ENCODE data around the gene ZNF48.

ZNF48 gene

DNA sequence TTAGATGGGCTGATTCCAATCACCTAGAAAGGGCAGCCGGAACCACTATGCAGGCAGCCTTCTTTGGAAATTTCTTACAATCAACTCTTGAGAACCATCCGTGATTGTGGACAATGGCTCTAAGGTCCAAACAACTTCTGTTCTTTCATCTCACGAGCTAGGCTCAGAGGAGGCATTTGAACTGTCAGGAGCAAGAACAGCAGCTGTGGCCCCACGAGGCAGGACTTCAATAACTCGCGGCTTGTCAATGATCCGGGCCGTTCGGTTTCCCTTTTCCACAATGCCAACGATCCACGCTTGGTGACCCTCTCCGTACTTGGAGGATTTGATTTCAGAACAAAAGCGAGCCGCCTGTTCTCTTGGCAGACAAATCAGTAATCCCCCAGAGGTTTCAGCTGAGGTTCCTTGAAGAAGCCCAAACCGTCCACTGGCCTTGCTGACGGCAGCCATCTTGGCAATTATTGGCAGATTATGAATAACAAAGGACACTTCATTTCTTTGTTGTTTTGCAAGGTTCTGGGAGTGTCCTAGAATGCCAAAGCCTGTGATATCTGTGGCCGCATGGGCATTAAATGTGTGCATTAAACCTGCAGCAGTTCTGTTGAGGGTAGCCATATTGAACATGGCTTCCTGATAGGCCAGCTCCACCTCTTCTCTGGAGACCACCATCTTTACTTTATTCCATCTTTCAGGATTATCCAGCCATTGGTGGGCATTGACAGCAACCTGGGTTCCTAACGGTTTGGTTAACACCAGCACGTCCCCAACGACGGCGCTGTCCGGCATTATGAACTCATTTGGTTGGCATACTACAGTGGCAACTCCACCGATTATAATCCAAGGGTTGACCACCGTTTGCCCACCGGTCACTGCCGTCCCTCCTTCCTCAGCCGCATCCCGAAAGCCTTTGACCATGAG lies 49.3 kb downstream of the ZNF48 start:
- DNase-seq = no peak

DNA sequence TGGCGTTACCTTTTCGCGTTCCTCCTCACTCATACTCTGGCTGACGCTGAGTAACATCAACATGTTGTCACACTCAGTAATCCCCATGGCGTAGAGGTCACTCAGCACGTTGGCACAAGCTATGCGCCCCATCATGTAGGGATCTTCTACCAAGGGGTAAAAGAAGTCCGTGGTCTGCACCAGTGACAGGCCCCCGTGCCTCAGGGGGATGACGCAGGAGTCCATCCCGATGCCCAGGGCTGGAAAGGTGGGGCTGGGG lies 49.9 kb downstream of the ZNF48 start:
- no peak for DNase-seq

DNA sequence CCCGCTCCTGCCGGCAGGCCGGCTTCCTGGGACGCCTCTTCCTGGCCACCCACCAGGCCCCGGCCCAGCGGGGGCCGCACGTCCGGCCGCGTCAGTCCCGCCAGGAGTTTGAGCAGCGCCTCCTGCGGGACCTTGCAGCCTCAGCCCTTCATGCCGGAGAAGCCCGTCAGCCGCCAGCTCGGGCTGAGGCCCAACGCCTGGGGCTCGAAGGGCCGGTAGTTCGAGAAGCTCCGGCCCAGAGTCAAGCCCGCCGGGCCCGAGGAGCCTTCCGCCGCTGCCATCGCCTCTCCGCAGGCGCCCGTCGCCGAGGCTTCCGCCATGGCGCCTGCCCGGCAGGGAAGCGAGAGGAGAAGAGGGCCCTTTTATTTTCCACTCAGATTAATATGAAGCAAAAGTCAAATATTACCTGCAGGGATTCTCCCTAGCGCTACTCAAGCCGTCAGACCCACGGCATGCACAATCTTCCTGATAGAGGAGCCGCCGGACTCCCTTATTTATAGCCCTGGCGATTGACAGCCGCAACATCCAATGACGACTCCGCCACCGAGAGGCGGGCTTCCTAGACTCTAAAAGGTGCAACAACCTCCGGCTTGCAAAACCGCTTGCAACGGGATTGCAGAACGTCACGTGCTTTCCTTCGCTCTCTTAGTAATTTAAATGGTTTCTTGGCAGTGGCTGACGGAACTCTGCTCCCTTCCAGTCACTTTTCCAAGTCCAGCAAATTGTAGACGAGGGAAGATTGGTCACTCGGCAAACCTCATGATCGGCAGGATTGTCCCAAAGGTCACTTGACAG lies 50.4 kb downstream of the ZNF48 start, which contains the start of gene SEPHS2:
Gene SEPHS2, minus strand, starts transcription at position 467 of the 795 bp plus-strand sequence. Its CDS starts 147 bp downstream, at position 320.
- peak; percentile 72 for DNase-seq

DNA sequence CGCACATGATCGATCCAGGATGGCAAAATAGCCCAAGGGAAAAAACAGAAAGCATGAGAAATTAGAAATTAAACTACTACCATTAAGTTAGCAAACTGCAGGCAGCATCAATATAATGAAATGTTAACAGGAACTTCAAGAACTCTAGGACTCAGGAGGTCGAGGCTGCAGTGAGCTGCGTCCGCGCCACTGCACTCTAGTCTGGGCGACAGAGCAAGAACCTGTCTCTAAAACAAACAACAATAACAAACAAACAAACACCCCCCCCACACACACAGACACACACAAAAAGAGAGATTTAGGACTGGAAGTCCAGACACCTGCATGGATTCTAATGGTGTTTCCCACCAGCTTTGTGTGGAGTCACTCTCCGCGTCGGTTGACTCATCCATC lies 51.0 kb downstream of the ZNF48 start:
- DNase-seq = no peak

DNA sequence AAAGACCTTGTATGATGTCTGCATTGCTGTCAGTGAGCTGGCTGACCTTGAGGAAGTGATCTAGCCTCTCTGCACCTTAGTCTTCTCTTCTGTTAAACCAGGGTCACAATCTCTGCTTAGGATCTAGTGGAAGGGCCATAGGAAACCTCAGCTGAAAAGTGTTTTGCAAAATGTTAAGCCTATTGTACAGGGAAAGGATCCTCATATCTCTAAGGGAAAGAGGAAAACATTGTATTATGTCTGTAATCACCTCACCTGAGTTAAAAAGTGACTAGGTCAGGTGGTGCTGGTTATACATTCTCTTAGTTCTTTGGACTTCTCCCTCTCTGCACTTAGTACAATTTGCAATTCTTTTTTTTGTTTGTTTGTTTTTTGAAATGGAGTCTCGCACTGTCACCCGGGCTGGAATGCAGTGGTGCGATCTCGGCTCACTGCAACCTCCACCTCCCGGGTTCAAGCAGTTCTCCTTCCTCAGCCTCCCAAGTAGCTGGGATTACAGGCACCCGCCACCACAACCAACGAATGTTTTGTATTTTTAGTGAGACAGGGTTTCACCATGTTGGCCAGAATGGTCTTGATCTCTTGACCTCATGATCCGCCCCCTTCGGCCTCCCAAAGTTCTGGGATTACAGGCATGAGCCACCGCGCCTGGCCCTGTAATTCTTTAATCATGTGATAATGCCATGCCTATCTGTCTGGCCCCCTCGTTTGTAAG lies 52.4 kb downstream of the ZNF48 start:
- no peak for DNase-seq

DNA sequence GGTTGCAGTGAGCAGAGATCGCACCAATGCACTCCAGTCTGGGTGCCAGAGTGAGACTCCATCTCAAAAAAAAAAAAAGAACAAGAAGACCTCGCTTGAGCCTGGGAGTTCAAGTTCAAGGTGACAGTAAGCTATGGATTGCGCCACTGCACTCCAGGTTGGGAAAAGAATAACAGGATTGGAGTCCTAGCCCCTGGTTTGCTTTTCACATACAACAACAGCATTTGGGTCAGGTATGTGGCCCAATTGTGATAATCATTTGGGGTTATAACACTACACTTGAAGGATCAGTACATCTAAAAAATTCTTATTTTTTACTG lies 53.9 kb downstream of the ZNF48 start:
- DNase-seq = no peak

All from NCI-H1048 (cell line).